ENCODE results near the gene ZNF136. TPM values are rescaled to one million over a fixed set of nuclear protein-coding genes. Genes with fewer than 3 reads are reported as not detected.

The ZNF136 gene
- polyA plus RNA-seq, 1 donor from 2014 or later = 14.2 TPM

DNA sequence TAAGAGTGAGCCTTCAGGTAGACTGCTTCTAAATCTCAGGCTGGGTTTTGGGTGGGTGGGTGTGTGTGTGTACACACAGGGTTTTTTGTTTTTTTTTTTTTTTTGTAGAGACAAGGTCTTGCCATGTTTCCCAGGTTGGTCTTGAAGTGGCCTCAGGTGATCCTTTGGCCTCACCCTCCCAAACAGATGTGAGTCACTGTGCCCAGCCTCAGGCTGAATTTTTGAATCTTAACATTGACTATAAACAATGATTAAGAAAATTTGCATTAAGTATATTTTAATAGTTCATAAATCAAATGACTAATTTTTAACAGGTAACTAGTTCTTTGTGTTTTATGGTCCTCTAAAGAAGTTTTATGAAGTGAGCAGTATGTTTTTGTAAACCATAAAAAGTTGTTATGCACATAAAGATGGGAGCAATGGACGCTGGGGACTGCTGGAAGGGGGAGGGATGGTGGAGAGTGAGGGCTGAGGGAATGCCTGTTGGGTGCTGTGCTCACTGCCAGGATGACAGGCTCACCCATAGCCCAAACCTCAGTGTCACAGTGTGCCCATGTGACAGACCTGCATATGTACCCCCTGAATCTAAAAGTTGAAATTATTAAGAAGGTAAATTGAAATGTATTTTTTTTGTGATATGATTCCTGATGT is 60.2 kb downstream of the ZNF136 start:
- no peak overlapping the region for H3K4me3 ChIP-seq (ENCODE audit: low read length)
- H3K27me3 ChIP-seq (ENCODE audit: insufficient read depth, low read depth, low read length) = no peaks in the 10 kb centered on the region
- H3K9me2 ChIP-seq (ENCODE audit: insufficient read depth, low read length) = no peaks in the 10 kb centered on the region
- no peaks in the 10 kb centered on the region for H3F3A ChIP-seq (ENCODE audit: insufficient read depth, low read length, poor library complexity, severe bottlenecking)
- no peak overlapping the region for H3K4me2 ChIP-seq (ENCODE audit: low read length)
- no peak overlapping the region for H2AFZ ChIP-seq (ENCODE audit: low read depth, low read length)
- H4K20me1 ChIP-seq (ENCODE audit: insufficient read depth) = no peaks in the 10 kb centered on the region
- no peak overlapping the region for H3K27ac ChIP-seq (ENCODE audit: low read length)
- TF ChIP-seq TAF1 (IDR thresholded peaks at IDR 0.05; ENCODE audit: low read depth) = no peak
- TF ChIP-seq, protein P1, sequence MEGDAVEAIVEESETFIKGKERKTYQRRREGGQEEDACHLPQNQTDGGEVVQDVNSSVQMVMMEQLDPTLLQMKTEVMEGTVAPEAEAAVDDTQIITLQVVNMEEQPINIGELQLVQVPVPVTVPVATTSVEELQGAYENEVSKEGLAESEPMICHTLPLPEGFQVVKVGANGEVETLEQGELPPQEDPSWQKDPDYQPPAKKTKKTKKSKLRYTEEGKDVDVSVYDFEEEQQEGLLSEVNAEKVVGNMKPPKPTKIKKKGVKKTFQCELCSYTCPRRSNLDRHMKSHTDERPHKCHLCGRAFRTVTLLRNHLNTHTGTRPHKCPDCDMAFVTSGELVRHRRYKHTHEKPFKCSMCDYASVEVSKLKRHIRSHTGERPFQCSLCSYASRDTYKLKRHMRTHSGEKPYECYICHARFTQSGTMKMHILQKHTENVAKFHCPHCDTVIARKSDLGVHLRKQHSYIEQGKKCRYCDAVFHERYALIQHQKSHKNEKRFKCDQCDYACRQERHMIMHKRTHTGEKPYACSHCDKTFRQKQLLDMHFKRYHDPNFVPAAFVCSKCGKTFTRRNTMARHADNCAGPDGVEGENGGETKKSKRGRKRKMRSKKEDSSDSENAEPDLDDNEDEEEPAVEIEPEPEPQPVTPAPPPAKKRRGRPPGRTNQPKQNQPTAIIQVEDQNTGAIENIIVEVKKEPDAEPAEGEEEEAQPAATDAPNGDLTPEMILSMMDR (IDR thresholded peaks at IDR 0.05; ENCODE audit: poor library complexity, severe bottlenecking) = no peak
- TF ChIP-seq POLR2AphosphoS5 (IDR thresholded peaks at IDR 0.05) = no peak
- no peak for TF ChIP-seq RAD21 (conservative IDR thresholded peaks at IDR 0.05)
- no peak for TF ChIP-seq EZH2 (IDR thresholded peaks at IDR 0.05; ENCODE audit: borderline replicate concordance, insufficient read depth, low read length, poor library complexity, severe bottlenecking)
- TF ChIP-seq MXI1 (conservative IDR thresholded peaks at IDR 0.05; ENCODE audit: poor library complexity, severe bottlenecking) = no peak
- TF ChIP-seq, protein P2, sequence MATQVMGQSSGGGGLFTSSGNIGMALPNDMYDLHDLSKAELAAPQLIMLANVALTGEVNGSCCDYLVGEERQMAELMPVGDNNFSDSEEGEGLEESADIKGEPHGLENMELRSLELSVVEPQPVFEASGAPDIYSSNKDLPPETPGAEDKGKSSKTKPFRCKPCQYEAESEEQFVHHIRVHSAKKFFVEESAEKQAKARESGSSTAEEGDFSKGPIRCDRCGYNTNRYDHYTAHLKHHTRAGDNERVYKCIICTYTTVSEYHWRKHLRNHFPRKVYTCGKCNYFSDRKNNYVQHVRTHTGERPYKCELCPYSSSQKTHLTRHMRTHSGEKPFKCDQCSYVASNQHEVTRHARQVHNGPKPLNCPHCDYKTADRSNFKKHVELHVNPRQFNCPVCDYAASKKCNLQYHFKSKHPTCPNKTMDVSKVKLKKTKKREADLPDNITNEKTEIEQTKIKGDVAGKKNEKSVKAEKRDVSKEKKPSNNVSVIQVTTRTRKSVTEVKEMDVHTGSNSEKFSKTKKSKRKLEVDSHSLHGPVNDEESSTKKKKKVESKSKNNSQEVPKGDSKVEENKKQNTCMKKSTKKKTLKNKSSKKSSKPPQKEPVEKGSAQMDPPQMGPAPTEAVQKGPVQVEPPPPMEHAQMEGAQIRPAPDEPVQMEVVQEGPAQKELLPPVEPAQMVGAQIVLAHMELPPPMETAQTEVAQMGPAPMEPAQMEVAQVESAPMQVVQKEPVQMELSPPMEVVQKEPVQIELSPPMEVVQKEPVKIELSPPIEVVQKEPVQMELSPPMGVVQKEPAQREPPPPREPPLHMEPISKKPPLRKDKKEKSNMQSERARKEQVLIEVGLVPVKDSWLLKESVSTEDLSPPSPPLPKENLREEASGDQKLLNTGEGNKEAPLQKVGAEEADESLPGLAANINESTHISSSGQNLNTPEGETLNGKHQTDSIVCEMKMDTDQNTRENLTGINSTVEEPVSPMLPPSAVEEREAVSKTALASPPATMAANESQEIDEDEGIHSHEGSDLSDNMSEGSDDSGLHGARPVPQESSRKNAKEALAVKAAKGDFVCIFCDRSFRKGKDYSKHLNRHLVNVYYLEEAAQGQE (IDR thresholded peaks at IDR 0.05; ENCODE audit: borderline replicate concordance) = no peak
- TF ChIP-seq EP300 (conservative IDR thresholded peaks at IDR 0.05; ENCODE audit: poor library complexity, severe bottlenecking) = no peak
- TF ChIP-seq SMC3 (conservative IDR thresholded peaks at IDR 0.05; ENCODE audit: poor library complexity) = no peak
- H3K36me3 ChIP-seq (ENCODE audit: insufficient read depth, low read length) = peaks cover 5% of the 10 kb centered on the region
- no peaks in the 10 kb centered on the region for H3K79me2 ChIP-seq (replicated peaks; ENCODE audit: insufficient read depth, low read length)
- H3K9ac ChIP-seq (ENCODE audit: low read length) = no peak overlapping the region
- H3K9me3 ChIP-seq (ENCODE audit: low read length) = peaks cover 3% of the 10 kb centered on the region

DNA sequence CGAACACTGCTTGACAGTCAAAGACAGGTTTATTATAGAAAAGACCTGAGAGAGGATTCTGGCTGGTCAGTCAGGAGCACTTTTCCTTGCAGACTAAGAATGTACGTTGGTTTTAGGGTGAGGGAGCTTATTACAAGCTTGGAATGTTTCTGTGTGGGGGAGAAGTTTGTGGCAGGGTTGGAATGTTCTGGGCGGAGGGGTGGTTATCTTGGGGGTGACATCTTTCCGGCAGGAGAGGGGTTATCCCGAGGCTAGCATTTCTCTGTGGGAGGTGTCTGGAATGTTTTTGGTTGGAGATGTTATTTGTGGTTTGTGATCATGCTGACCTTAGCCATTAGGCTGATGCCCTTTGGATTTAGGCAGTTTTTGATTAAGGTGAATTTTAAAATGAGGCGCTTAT is 61.8 kb downstream of the ZNF136 start:
- Histone ChIP-seq H3K9me2 (ENCODE audit: insufficient read depth, low read length) (no peaks in the 10 kb centered on the region), H3K9me3 (ENCODE audit: low read length) (no peaks in the 10 kb centered on the region), H3K27me3 (ENCODE audit: insufficient read depth, low read depth, low read length) (no peaks in the 10 kb centered on the region), H3F3A (ENCODE audit: insufficient read depth, low read length, poor library complexity, severe bottlenecking) (no peaks in the 10 kb centered on the region), H3K79me2 (replicated peaks; ENCODE audit: insufficient read depth, low read length) (no peaks in the 10 kb centered on the region), H3K9ac (ENCODE audit: low read length) (no peak overlapping the region), H2AFZ (ENCODE audit: low read depth, low read length) (no peak overlapping the region), H3K36me3 (ENCODE audit: insufficient read depth, low read length) (peaks cover 5% of the 10 kb centered on the region), H3K4me3 (ENCODE audit: low read length) (no peak overlapping the region), H3K27ac (ENCODE audit: low read length) (no peak overlapping the region), H3K4me2 (ENCODE audit: low read length) (no peak overlapping the region), H4K20me1 (ENCODE audit: insufficient read depth) (no peaks in the 10 kb centered on the region)
- TF ChIP-seq EZH2 (IDR thresholded peaks at IDR 0.05; ENCODE audit: borderline replicate concordance, insufficient read depth, low read length, poor library complexity, severe bottlenecking) (no peak), MXI1 (conservative IDR thresholded peaks at IDR 0.05; ENCODE audit: poor library complexity, severe bottlenecking) (no peak), TAF1 (IDR thresholded peaks at IDR 0.05; ENCODE audit: low read depth) (no peak), EP300 (conservative IDR thresholded peaks at IDR 0.05; ENCODE audit: poor library complexity, severe bottlenecking) (no peak), RAD21 (conservative IDR thresholded peaks at IDR 0.05) (no peak)
- TF ChIP-seq, protein P1 (IDR thresholded peaks at IDR 0.05; ENCODE audit: poor library complexity, severe bottlenecking) = no peak
- TF ChIP-seq, protein P2 (IDR thresholded peaks at IDR 0.05; ENCODE audit: borderline replicate concordance) = no peak

Measured in neural cell (in vitro differentiated cells).